Kidney capillary endothelial cell (primary cell): ENCODE results near the gene CEMIP.

Experiments
- DNase-seq: peaks from one replicate; pipeline ENCODE4 v3.0.0-alpha.2; 2018; ENCODE audit warnings: low spot score

Gene CEMIP

GRCh38 chr15:80787316-80787715 lies 8.1 kb downstream of the CEMIP start:
- no peak for DNase-seq

- no peak for DNase-seq
These were observed 9.4 kb downstream of the CEMIP start for GRCh38 chr15:80788536-80788935.

- DNase-seq, result no peak
These were observed 10.1 kb downstream of the CEMIP start for GRCh38 chr15:80789296-80789695.

- DNase-seq, result no peak
These were observed 10.6 kb downstream of the CEMIP start for GRCh38 chr15:80789796-80790195.

GRCh38 chr15:80790236-80790635 lies 11.1 kb downstream of the CEMIP start:
- no peak for DNase-seq

- DNase-seq, result no peak
These were observed 11.8 kb downstream of the CEMIP start for GRCh38 chr15:80791004-80791403.

- DNase-seq, result no peak
These were observed 17.2 kb downstream of the CEMIP start for GRCh38 chr15:80796407-80796806.

- no peak for DNase-seq
These were observed 19.7 kb downstream of the CEMIP start for GRCh38 chr15:80798911-80799310.

GRCh38 chr15:80800067-80800466 lies 20.9 kb downstream of the CEMIP start:
- DNase-seq, result no peak

- peak; percentile 97 for DNase-seq
These were observed 22.9 kb downstream of the CEMIP start for GRCh38 chr15:80801891-80802680.

- no peak for DNase-seq
These were observed 24.7 kb downstream of the CEMIP start for GRCh38 chr15:80803580-80804525.

GRCh38 chr15:80804970-80805495 lies 25.9 kb downstream of the CEMIP start:
- DNase-seq, result no peak

GRCh38 chr15:80811781-80812315 lies 32.7 kb downstream of the CEMIP start:
- no peak for DNase-seq

GRCh38 chr15:80815106-80815505 lies 35.9 kb downstream of the CEMIP start:
- no peak for DNase-seq

GRCh38 chr15:80816049-80816653 lies 37.0 kb downstream of the CEMIP start:
- DNase-seq, result no peak

GRCh38 chr15:80816936-80817335 lies 37.8 kb downstream of the CEMIP start:
- DNase-seq, result no peak

- no peak for DNase-seq
These were observed 38.7 kb downstream of the CEMIP start for GRCh38 chr15:80817901-80818300.

GRCh38 chr15:80819001-80819400 lies 39.8 kb downstream of the CEMIP start:
- no peak for DNase-seq

GRCh38 chr15:80820092-80820491 lies 40.9 kb downstream of the CEMIP start:
- no peak for DNase-seq

GRCh38 chr15:80822256-80822655 lies 43.1 kb downstream of the CEMIP start:
- no peak for DNase-seq

- no peak for DNase-seq
These were observed 43.5 kb downstream of the CEMIP start for GRCh38 chr15:80822676-80823075.

GRCh38 chr15:80823120-80823519 lies 44.0 kb downstream of the CEMIP start:
- no peak for DNase-seq
